NB4 (cell line): ENCODE data around the gene LYPD6B.

ENCODE experiments used
- DNase-seq: peaks from one replicate; pipeline ENCODE4 v3.0.0; 2010; ENCODE audit warnings: low read depth
- H3K4me3 ChIP-seq: one replicate; pipeline ENCODE4 v1.5.1; 2011; ENCODE audit warnings: mild to moderate bottlenecking, low read depth, low read length, moderate library complexity
- MYC ChIP-seq: IDR thresholded peaks from 2 replicates; pipeline ENCODE4 v1.6.1; 2011; ENCODE audit warnings: low read depth, low read length
- POLR2A ChIP-seq: IDR thresholded peaks from 2 replicates; pipeline ENCODE4 v1.6.1; 2011; ENCODE audit warnings: mild to moderate bottlenecking; ENCODE audit not compliant: insufficient read length; ENCODE audit errors: extremely low read depth
- TF ChIP-seq, protein P1 (sequence below): IDR thresholded peaks from one replicate; pipeline ENCODE4 v1.5.1; 2012; ENCODE audit warnings: low read depth, low read length
- TF ChIP-seq, protein P2 (sequence below): IDR thresholded peaks from 2 replicates; pipeline ENCODE4 v1.6.1; 2011; ENCODE audit warnings: low read depth, low read length

The LYPD6B gene

DNA sequence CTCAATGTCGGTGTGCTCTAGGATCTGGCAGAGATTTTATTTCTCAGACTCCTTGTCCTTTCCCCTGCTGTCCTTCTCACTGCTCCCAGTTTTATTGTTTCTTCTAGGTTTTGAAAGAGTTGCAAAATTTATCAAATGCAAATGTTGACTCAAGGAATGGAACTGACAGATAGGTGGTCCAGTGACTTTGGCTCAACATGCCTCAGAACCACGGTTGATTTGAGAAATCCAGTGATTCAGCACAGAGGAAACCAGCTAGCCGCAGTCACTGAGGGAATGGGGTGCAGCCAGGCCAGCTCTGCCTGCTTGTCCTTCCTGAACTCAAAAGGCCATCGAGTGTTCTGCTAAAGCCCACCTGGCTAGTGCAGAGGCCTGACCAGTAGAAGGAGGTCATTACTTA, 166.2 kb downstream of the LYPD6B start:
- no peak for DNase-seq
- H3K4me3 ChIP-seq = no peak overlapping the region
- TF ChIP-seq, protein P1, sequence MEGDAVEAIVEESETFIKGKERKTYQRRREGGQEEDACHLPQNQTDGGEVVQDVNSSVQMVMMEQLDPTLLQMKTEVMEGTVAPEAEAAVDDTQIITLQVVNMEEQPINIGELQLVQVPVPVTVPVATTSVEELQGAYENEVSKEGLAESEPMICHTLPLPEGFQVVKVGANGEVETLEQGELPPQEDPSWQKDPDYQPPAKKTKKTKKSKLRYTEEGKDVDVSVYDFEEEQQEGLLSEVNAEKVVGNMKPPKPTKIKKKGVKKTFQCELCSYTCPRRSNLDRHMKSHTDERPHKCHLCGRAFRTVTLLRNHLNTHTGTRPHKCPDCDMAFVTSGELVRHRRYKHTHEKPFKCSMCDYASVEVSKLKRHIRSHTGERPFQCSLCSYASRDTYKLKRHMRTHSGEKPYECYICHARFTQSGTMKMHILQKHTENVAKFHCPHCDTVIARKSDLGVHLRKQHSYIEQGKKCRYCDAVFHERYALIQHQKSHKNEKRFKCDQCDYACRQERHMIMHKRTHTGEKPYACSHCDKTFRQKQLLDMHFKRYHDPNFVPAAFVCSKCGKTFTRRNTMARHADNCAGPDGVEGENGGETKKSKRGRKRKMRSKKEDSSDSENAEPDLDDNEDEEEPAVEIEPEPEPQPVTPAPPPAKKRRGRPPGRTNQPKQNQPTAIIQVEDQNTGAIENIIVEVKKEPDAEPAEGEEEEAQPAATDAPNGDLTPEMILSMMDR = no peak
- TF ChIP-seq, protein P2, sequence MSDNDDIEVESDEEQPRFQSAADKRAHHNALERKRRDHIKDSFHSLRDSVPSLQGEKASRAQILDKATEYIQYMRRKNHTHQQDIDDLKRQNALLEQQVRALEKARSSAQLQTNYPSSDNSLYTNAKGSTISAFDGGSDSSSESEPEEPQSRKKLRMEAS = no peak
- TF ChIP-seq POLR2A (no peak), MYC (no peak)

DNA sequence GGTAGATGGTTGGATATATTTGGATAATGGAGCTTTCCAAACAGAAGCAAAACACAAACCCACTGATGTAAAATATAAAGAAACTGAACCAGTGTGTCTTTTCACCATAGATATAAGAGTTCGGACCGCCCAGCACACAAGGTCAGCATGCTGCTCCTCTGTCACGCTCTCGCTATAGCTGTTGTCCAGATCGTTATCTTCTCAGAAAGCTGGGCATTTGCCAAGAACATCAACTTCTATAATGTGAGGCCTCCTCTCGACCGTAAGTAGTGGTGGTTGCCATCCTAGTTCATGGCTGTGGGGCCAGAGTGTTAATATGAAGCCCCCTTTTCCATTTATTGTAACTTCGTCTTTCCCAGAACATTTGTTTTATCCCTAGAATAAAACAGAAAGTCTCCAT, 166.6 kb downstream of the LYPD6B start:
- H3K4me3 ChIP-seq = no peak overlapping the region
- TF ChIP-seq, protein P1 = no peak
- TF ChIP-seq, protein P2 = no peak
- no peak for TF ChIP-seq MYC
- no peak for TF ChIP-seq POLR2A
- DNase-seq = no peak

DNA sequence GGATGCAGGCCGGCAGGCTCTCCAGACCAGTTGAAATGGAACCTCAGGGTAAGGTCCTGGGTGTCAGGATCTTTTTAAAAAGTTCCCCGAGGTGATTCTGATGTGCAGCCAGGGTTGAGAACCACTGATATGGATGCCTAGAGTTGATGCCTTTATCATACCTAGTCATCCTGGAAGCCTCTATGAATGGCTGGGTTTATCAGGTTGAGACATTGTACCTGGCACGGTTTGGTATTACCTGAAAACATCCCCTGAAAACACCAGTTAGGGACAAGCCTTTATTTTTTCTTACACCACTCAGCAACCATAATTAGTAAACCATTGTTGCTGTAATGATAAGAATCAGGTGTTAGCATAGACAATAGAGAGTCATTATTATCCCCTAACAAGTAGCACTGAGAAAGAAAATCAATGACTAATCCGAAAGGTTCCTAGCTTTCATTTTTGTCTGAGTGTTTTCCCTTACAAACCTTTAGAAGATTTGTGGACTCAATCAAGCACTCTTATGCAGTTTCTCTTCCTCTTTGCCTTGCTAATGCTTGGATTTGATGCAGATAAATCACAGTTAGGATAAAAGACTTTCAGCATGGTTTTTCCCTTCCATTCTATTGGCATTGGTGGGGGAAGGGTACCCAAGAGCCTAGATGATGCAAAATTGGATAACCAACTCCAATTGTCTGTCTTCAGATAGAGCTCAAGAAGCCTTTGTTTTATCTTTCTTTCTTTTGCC, 175.4 kb downstream of the LYPD6B start:
- no peak overlapping the region for H3K4me3 ChIP-seq
- TF ChIP-seq, protein P1 = no peak
- TF ChIP-seq MYC (no peak), POLR2A (no peak)
- TF ChIP-seq, protein P2 = no peak

DNA sequence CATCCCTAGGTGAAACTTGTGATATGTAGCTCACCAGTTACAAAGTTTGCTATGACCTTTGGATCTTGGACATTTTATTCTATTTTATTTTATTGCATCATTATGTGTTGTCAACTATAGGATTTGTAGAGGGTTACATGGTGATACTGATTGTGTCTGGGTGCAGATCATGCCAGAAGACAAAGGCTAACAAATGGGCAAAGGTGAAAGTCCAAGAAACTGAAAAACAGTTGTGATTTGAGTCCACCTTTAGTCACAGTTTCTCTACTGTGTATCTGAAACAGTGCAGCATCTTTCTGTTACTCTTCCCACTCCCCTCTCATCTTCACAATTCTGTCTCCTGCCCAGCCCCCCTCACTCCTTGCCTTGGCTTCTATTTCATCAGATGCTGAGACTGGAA, 180.0 kb downstream of the LYPD6B start:
- no peak for DNase-seq
- no peak overlapping the region for H3K4me3 ChIP-seq
- TF ChIP-seq, protein P2 = no peak
- TF ChIP-seq MYC = no peak
- TF ChIP-seq, protein P1 = no peak

More for the DNA sequence above, 175.4 kb downstream of the LYPD6B start:
- no peak for DNase-seq

DNA sequence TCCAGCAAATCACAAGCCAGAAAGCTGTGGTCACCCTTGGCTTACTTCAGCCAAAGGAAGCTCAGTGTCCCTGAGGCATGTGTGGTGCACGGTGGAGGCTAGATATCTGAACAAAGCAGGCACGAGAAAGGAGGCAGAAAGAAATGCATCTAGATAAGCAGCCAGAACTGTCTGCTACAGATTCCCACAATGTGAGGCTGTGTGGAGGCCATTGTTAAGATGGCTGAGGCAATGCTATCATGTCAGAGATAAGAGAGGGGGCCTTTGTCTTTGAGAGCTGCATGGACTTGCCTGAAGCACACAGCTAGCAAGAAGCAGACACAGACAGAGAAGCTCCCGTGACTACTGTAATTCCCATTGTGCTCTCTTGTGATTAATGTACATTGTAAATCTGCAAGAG, 181.4 kb downstream of the LYPD6B start:
- TF ChIP-seq, protein P1 = no peak
- TF ChIP-seq, protein P2 = no peak
- TF ChIP-seq POLR2A = no peak
- no peak for TF ChIP-seq MYC
- no peak overlapping the region for H3K4me3 ChIP-seq
- DNase-seq = no peak
